HL-60 (cell line): ENCODE measurements around the gene COBLL1.

Experiments used
- DNase-seq, 2 experiments: peaks; one replicate each; pipeline ENCODE4 v3.0.0-alpha.2; 2010 to 2020; ENCODE audit warnings: low read depth in 1 of 2, low spot score in 1 of 2
- H3K27ac ChIP-seq: fragments of 250-450 bp; sonication (Bioruptor Pico); replicated peaks from 2 replicates; pipeline ENCODE4 v1.5.1; 2020; ENCODE audit warnings: mild to moderate bottlenecking, moderate library complexity
- H3K27me3 ChIP-seq: fragments of 250-450 bp; sonication (Bioruptor Pico); 2 replicates; pipeline ENCODE4 v1.5.1; 2021; ENCODE audit warnings: mild to moderate bottlenecking, moderate library complexity; ENCODE audit not compliant: insufficient read depth, poor library complexity, severe bottlenecking
- H3K4me3 ChIP-seq: replicated peaks from 2 replicates; pipeline ENCODE4 v1.5.1; 2011; ENCODE audit warnings: mild to moderate bottlenecking, control low read depth, low read length; ENCODE audit not compliant: insufficient read depth
- CTCF ChIP-seq: IDR thresholded peaks from one replicate; pipeline ENCODE4 v1.5.1; 2011; ENCODE audit warnings: low read length, control low read depth, inconsistent platforms; ENCODE audit not compliant: insufficient read depth
- GABPA ChIP-seq: IDR thresholded peaks from 2 replicates; pipeline ENCODE4 v1.6.1; 2012; ENCODE audit warnings: low read depth
- POLR2AphosphoS5 ChIP-seq: IDR thresholded peaks from 2 replicates; pipeline ENCODE4 v1.6.1; 2012; ENCODE audit warnings: low read depth
- REST ChIP-seq: IDR thresholded peaks from 2 replicates; pipeline ENCODE4 v1.6.1; 2012; ENCODE audit warnings: low read depth; ENCODE audit not compliant: insufficient replicate concordance
- SPI1 ChIP-seq: IDR thresholded peaks from 2 replicates; pipeline ENCODE4 v1.6.1; 2012; ENCODE audit warnings: low read depth, mild to moderate bottlenecking, borderline replicate concordance

COBLL1 gene

GRCh38 chr2:164794432-164795231 is 47.0 kb downstream of the COBLL1 start:
- no peaks in the 10 kb centered on the region for H3K27me3 ChIP-seq
- no peak overlapping the region for H3K4me3 ChIP-seq
- no peak for TF ChIP-seq CTCF
- H3K27ac ChIP-seq: no peak overlapping the region
- no peak for DNase-seq

DNA sequence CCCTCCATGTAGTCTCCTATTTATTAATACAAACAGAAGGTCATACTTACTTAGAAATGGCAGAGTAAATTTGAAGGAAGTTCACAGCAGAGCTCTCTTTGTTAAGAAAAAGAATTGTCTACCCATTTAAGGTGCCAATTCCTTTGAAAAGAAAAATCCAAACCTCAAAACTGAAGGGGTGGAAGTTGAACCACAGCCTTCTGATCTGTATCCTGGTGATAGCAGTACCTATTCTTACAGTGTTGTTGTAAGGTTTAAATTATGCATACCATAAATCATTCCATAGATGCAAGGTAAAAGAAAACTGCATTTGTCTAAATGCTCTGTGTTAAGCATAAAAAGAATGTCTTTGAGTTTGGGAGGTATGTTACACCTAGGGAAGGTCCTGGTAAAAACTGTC is 47.6 kb downstream of the COBLL1 start:
- no peak for DNase-seq
- Histone ChIP-seq H3K27me3 (no peaks in the 10 kb centered on the region), H3K27ac (no peak overlapping the region), H3K4me3 (no peak overlapping the region)
- no peak for TF ChIP-seq CTCF
- TF ChIP-seq GABPA: no peak
- no peak for TF ChIP-seq REST
- no peak for TF ChIP-seq POLR2AphosphoS5
- no peak for TF ChIP-seq SPI1

GRCh38 chr2:164793529-164793928 is 48.1 kb downstream of the COBLL1 start:
- Histone ChIP-seq H3K4me3 (no peak overlapping the region), H3K27ac (no peak overlapping the region), H3K27me3 (no peaks in the 10 kb centered on the region)
- DNase-seq: no peak
- TF ChIP-seq GABPA (no peak), REST (no peak), POLR2AphosphoS5 (no peak), CTCF (no peak), SPI1 (no peak)
